Measurements from ENCODE around the gene GATA1.
A peak's percentile ranks its signal among the peaks of the same experiment; 100 is the strongest.

GATA1 gene

GRCh38 chrX:48785540-48786214, 713 bp upstream of the GATA1 start:
- no peak for DNase-seq

GRCh38 chrX:48786825-48787504, 575 bp downstream of the GATA1 start:
- no peak for DNase-seq

- no peak for DNase-seq
Measured at GRCh38 chrX:48787505-48788443, 1.4 kb downstream of the GATA1 start.

- DNase-seq, result no peak
Measured at GRCh38 chrX:48789366-48790220, 3.2 kb downstream of the GATA1 start.

GRCh38 chrX:48790477-48790876, 4.1 kb downstream of the GATA1 start:
- no peak for DNase-seq

GRCh38 chrX:48791063-48791820, 4.9 kb downstream of the GATA1 start:
- DNase-seq, result no peak

- no peak for DNase-seq
Measured at GRCh38 chrX:48792219-48792618, 5.8 kb downstream of the GATA1 start.

- no peak for DNase-seq
Measured at GRCh38 chrX:48793935-48794334, 7.5 kb downstream of the GATA1 start.

- no peak for DNase-seq
Measured at GRCh38 chrX:48794340-48794910, 8.0 kb downstream of the GATA1 start.

- no peak for DNase-seq
Measured at GRCh38 chrX:48794911-48795515, 8.6 kb downstream of the GATA1 start.

- DNase-seq, result no peak
Measured at GRCh38 chrX:48798318-48798717, 11.9 kb downstream of the GATA1 start.

GRCh38 chrX:48800574-48801279, 14.3 kb downstream of the GATA1 start:
- DNase-seq, result no peak

GRCh38 chrX:48801280-48802088, 15.1 kb downstream of the GATA1 start, which contains the start of gene HDAC6:
Gene HDAC6, plus strand, starts transcription at chrX:48802067. Its CDS starts 626 bp downstream, at chrX:48802693.
- peak; percentile 98 for DNase-seq

- peak; percentile 88 for DNase-seq
Measured at GRCh38 chrX:48802089-48802904, 15.9 kb downstream of the GATA1 start.

- no peak for DNase-seq
Measured at GRCh38 chrX:48802905-48803200, 16.5 kb downstream of the GATA1 start.

- no peak for DNase-seq
Measured at GRCh38 chrX:48806081-48806480, 19.7 kb downstream of the GATA1 start.

- no peak for DNase-seq
Measured at GRCh38 chrX:48813644-48814043, 27.3 kb downstream of the GATA1 start.

- DNase-seq, result no peak
Measured at GRCh38 chrX:48814722-48815121, 28.3 kb downstream of the GATA1 start.

- no peak for DNase-seq
Measured at GRCh38 chrX:48815266-48815665, 28.9 kb downstream of the GATA1 start.

All from eye (tissue), 1 donor.